GM18498 (cell line): ENCODE data around the gene ZFHX2.
"Not testable (repeated sequence)": the region's sequence is repeated elsewhere in the genome, so short reads cannot be mapped to it uniquely, and the experiment has no call there.

Source experiments
- ATAC-seq: cut with Tn5 transposase; IDR thresholded peaks from one replicate; pipeline ENCODE4 v1.9.1; 2021; ENCODE audit warnings: mild to moderate bottlenecking, moderate library complexity; ENCODE audit not compliant: unreplicated experiment

Gene ZFHX2

GRCh38 chr14:23551266-23552028, at the start of gene ZFHX2:
ZFHX2 (minus strand) TSS chr14:23551765; CDS start chr14:23535325, 16,440 bp downstream.
- ATAC-seq, result peak; percentile 51

GRCh38 chr14:23600806-23601205, 49.2 kb upstream of the ZFHX2 start:
- no peak for ATAC-seq

- ATAC-seq, result no peak
These were observed 48.8 kb upstream of the ZFHX2 start for GRCh38 chr14:23600322-23600707.

GRCh38 chr14:23594191-23594590, 42.6 kb upstream of the ZFHX2 start:
- not testable (repeated sequence) for ATAC-seq

- no peak for ATAC-seq
These were observed 38.6 kb upstream of the ZFHX2 start for GRCh38 chr14:23590198-23590597.

- no peak for ATAC-seq
These were observed 38.0 kb upstream of the ZFHX2 start for GRCh38 chr14:23589606-23590005.

GRCh38 chr14:23588884-23589598, 37.5 kb upstream of the ZFHX2 start:
- peak; percentile 96 for ATAC-seq

- ATAC-seq, result not testable (repeated sequence)
These were observed 33.1 kb upstream of the ZFHX2 start for GRCh38 chr14:23584527-23585203.

GRCh38 chr14:23583761-23584526, 32.4 kb upstream of the ZFHX2 start:
- ATAC-seq, result not testable (repeated sequence)

GRCh38 chr14:23582906-23583760, 31.6 kb upstream of the ZFHX2 start:
- ATAC-seq, result no peak

- ATAC-seq, result no peak
These were observed 29.4 kb upstream of the ZFHX2 start for GRCh38 chr14:23580948-23581281.

- no peak for ATAC-seq
These were observed 28.8 kb upstream of the ZFHX2 start for GRCh38 chr14:23580152-23580926.

- no peak for ATAC-seq
These were observed 28.2 kb upstream of the ZFHX2 start for GRCh38 chr14:23579739-23580138.

GRCh38 chr14:23579311-23579630, 27.7 kb upstream of the ZFHX2 start:
- no peak for ATAC-seq

GRCh38 chr14:23578560-23579310, 27.2 kb upstream of the ZFHX2 start, which contains the start of gene JPH4:
JPH4 (minus strand) TSS chr14:23578790; CDS start chr14:23577453, 1,337 bp downstream.
- ATAC-seq, result no peak

- no peak for ATAC-seq
These were observed 26.3 kb upstream of the ZFHX2 start for GRCh38 chr14:23577710-23578392.

- no peak for ATAC-seq
These were observed 25.6 kb upstream of the ZFHX2 start for GRCh38 chr14:23577004-23577681.
